Transverse colon (tissue), 4 donors: Measurements from ENCODE around the gene UBE2D2. TPM values are rescaled to one million over a fixed set of nuclear protein-coding genes. Genes with fewer than 3 reads are reported as not detected.
"Not testable (repeated sequence)": the region's sequence is repeated elsewhere in the genome, so short reads cannot be mapped to it uniquely, and the experiment has no call there.

ENCODE experiments used
- DNase-seq: peaks from one replicate; pipeline ENCODE4 v3.0.0-alpha.2; 2019
- H3K27ac ChIP-seq, 4 donors: fragments of 200-600 bp; sonication (generic); 2 replicates each; pipeline ENCODE4 v1.5.1; 2016 to 2018; ENCODE audit warnings: inconsistent platforms in 4 of 4
- H3K27me3 ChIP-seq: fragments of 200-600 bp; sonication (generic); 2 replicates; pipeline ENCODE4 v1.5.1; 2017; ENCODE audit warnings: inconsistent platforms
- H3K36me3 ChIP-seq, 4 donors: fragments of 200-600 bp; sonication (generic); 2 replicates each; pipeline ENCODE4 v1.5.1; 2017 to 2019; ENCODE audit warnings: inconsistent platforms in 4 of 4
- H3K4me1 ChIP-seq, 4 donors: fragments of 200-600 bp; sonication (generic); 2 replicates each; pipeline ENCODE4 v1.5.1; 2017 to 2020; ENCODE audit warnings: inconsistent platforms in 4 of 4
- H3K4me3 ChIP-seq, 4 donors: fragments of 200-600 bp; sonication (generic); 1 replicate in 1 of 4; 2 replicates in 3 of 4; pipeline versions ENCODE4 v1.5.1 to v1.6.1; 2017 to 2019; ENCODE audit warnings: inconsistent platforms in 4 of 4
- H3K9me3 ChIP-seq, 2 donors: fragments of 200-600 bp; sonication (generic); 2 replicates each; pipeline ENCODE4 v1.5.1; 2017 to 2019; ENCODE audit warnings: inconsistent platforms in 2 of 2
- EP300 ChIP-seq: sonication (generic); formaldehyde crosslinking; IDR thresholded peaks from one replicate; pipeline ENCODE4 v1.6.1; 2017; ENCODE audit warnings: antibody characterized with exemption, low read depth
- POLR2A ChIP-seq: fragments of 450-650 bp; IDR thresholded peaks from one replicate; pipeline ENCODE4 v1.6.1; 2016; ENCODE audit warnings: antibody characterized with exemption, mild to moderate bottlenecking, moderate library complexity
- POLR2AphosphoS5 ChIP-seq, 3 donors: sonication (generic); formaldehyde crosslinking; IDR thresholded peaks; one replicate each; pipeline ENCODE4 v1.6.1; 2016; ENCODE audit warnings: antibody characterized with exemption in 3 of 3
- WGBS, 2 donors: methylation state at CpG; one replicate each; pipeline ENCODE4 v1.1.5; 2018; ENCODE audit warnings: low coverage in 1 of 2; 5-methylcytosine and 5-hydroxymethylcytosine counted together
- in situ Hi-C, 4 donors: fragments of 200-750 bp; cut with MboI; loops; one replicate each; pipeline versions ENCODE4 v1.15.0 to v1.15.1; 2017; ENCODE audit warnings: low sequenced_read_pairs in 3 of 4, low pct_ligation_motif_present in 1 of 4, low pct_unique_long_range_greater_than_20kb in 1 of 4
- intact Hi-C: fragments of 100-400 bp; cut with DNase I; formaldehyde crosslinking; loops from one replicate; pipeline ENCODE4 v1.15.1; 2023; ENCODE audit warnings: low total_unique reads
- total RNA-seq, 4 donors: library from RNA; depleted of rRNA; stranded (reverse); fragments of >200 nt; gene quantifications; one replicate each; pipeline ENCODE4 v1.1.0, GENCODE V29; 2016
- TF ChIP-seq, protein P1 (sequence below), 5 experiments: fragments of 200-600 bp in 3 of 5; fragments of 450-650 bp in 2 of 5; sonication (generic) in 3 of 5; IDR thresholded peaks; 1 replicate in 2 of 5; 2 replicates in 3 of 5; pipeline ENCODE4 v1.5.1; 2016 to 2017; ENCODE audit warnings: antibody characterized with exemption in 5 of 5, inconsistent platforms in 3 of 5, mild to moderate bottlenecking in 2 of 5, moderate library complexity in 1 of 5

Gene UBE2D2
- total RNA-seq, 4 donors from 2014 or later, result 45.6 to 134 (median 80.8) TPM

DNA sequence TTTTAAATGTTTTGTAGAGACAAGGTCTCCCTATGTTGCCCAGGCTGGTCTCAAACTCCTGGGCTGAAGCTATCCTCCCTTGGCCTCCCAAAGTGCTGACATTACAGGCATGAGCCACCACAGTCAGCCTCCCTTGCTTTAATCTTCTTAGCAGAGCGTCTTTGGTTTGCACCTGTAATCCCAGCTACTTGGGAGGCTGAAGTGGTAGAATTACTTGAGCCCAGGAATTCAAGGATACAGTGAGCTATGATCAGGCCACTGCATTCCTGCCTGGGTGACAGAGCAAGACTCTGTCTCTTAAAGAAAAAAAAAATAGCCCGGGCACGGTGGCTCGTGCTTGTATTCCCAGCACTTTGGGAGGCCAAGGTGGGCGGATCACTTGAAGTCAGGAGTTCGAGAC lies 27.8 kb downstream of the UBE2D2 start:
- Histone ChIP-seq H3K36me3 (no peaks in the 10 kb centered on the region), H3K9me3 (no peaks in the 10 kb centered on the region), H3K27ac (no peak overlapping the region), H3K27me3 (no peaks in the 10 kb centered on the region), H3K4me3 (no peak overlapping the region), H3K4me1 (peaks cover 6 to 50% (median 13%) of the 10 kb centered on the region in 4 donors)
- TF ChIP-seq POLR2A (no peak), POLR2AphosphoS5 (IDR thresholded peaks at IDR 0.05) (no peak), EP300 (no peak)
- TF ChIP-seq, protein P1, sequence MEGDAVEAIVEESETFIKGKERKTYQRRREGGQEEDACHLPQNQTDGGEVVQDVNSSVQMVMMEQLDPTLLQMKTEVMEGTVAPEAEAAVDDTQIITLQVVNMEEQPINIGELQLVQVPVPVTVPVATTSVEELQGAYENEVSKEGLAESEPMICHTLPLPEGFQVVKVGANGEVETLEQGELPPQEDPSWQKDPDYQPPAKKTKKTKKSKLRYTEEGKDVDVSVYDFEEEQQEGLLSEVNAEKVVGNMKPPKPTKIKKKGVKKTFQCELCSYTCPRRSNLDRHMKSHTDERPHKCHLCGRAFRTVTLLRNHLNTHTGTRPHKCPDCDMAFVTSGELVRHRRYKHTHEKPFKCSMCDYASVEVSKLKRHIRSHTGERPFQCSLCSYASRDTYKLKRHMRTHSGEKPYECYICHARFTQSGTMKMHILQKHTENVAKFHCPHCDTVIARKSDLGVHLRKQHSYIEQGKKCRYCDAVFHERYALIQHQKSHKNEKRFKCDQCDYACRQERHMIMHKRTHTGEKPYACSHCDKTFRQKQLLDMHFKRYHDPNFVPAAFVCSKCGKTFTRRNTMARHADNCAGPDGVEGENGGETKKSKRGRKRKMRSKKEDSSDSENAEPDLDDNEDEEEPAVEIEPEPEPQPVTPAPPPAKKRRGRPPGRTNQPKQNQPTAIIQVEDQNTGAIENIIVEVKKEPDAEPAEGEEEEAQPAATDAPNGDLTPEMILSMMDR (IDR thresholded peaks at IDR 0.05), result no peak
- 88% methylated on average over 6 of the region's 6 CpGs; no CpG with 5 or more reads in 1 of the 2 donors for WGBS, 2 donors
- no peak for DNase-seq
- intact Hi-C loops, result no loop called here
- in situ Hi-C loops, result no loop called here

DNA sequence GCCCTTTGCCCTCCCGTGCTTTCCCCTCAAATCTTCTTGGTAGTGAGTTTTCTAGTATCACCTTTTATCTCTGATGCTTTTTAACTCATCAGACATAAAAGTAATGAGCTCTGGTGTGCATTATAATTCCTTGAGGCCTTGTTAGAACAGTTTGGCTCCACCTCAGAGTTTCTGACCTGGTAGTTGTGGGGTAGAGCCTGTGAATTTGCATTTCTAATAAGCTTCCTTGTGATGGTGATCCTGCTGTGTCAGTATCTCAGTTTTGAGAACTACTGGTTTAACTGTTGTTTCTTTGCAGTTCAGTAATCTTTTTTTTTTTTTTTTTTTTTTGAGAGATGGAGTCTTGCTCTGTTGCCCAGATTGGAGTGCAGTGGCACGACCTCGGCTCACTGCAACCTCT lies 31.1 kb downstream of the UBE2D2 start:
- intact Hi-C loops (no loop called here), in situ Hi-C loops (no loop called here)
- DNase-seq, result no peak
- Histone ChIP-seq H3K27ac (no peak overlapping the region), H3K27me3 (no peaks in the 10 kb centered on the region), H3K4me1 (peaks cover 6 to 58% (median 16%) of the 10 kb centered on the region in 4 donors), H3K4me3 (no peak overlapping the region), H3K9me3 (no peaks in the 10 kb centered on the region), H3K36me3 (no peaks in the 10 kb centered on the region)
- 80 to 84% methylated on average over 2 to 3 of the region's 3 CpGs for WGBS, 2 donors
- TF ChIP-seq EP300 (no peak), POLR2A (no peak), POLR2AphosphoS5 (IDR thresholded peaks at IDR 0.05) (no peak)
- TF ChIP-seq, protein P1 (IDR thresholded peaks at IDR 0.05), result no peak

DNA sequence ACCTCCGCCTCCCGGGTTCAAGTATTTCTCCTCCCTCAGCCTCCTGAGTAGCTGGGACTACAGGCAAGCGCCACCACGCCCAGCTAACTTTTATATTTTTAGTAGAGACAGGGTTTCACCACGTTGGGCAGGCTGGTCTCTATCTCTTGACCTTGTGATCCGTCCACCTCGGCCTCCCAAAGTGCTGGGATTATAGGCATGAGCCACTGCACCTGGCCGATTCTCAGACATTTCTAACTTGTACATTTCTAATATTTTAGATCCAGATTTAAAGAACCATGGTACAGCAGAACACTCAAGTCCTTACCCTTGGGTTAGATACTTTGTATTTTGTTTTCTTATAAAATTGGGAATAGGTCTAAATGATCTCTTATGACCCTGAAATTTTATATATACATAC lies 31.9 kb downstream of the UBE2D2 start:
- 68 to 78% methylated on average over 6 to 8 of the region's 8 CpGs for WGBS, 2 donors
- not testable (repeated sequence) for H3K27ac ChIP-seq

DNA sequence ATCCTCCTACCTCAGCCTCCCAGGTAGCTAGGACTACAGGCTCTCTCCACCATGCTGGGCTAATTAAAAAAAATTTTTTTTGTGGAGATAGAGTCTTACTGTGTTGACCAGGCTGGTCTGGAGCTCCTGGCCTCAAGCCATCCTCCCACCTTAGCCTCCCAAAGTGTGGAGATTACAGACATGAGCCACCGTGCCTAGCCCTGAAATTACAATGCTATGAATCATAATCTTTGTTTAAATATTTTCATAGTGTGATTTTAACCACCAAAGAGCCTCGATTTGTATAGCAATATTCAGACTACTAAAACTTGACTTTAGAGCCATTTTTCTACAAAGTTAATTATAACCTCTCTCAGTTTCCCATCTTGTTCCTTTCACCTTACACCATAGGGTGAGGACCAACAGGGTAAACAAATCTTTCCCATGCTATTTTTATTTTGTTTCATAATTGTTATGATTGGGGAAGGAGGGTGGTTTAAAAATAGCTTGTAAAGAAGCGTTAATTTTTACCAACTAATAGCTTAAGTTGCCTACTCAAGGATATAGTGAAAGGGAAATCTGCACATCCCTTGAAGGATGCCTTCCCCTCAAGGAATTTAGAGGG lies 32.7 kb downstream of the UBE2D2 start:
- H3K27me3 ChIP-seq, result no peaks in the 10 kb centered on the region
- WGBS, 2 donors, result 30 to 31% methylated on average over 3 of the region's 3 CpGs
- intact Hi-C loops (no loop called here), in situ Hi-C loops (no loop called here)
- no peaks in the 10 kb centered on the region for H3K9me3 ChIP-seq
- no peak for DNase-seq
- no peak overlapping the region for H3K4me3 ChIP-seq
- peaks cover 9 to 55% (median 16%) of the 10 kb centered on the region in 4 donors for H3K4me1 ChIP-seq
- no peak overlapping the region for H3K27ac ChIP-seq
- no peaks in the 10 kb centered on the region for H3K36me3 ChIP-seq
- TF ChIP-seq EP300, result no peak
- no peak for TF ChIP-seq POLR2AphosphoS5 (IDR thresholded peaks at IDR 0.05)
- no peak for TF ChIP-seq POLR2A
- TF ChIP-seq, protein P1 (IDR thresholded peaks at IDR 0.05), result no peak

More for the DNA sequence above, 31.9 kb downstream of the UBE2D2 start:
- peaks cover 9 to 62% (median 16%) of the 10 kb centered on the region in 4 donors for H3K4me1 ChIP-seq
- DNase-seq, intact Hi-C loops, H3K36me3 ChIP-seq, H3K27me3 ChIP-seq, H3K4me3 ChIP-seq, H3K9me3 ChIP-seq, in situ Hi-C loops: not testable (repeated sequence)

DNA sequence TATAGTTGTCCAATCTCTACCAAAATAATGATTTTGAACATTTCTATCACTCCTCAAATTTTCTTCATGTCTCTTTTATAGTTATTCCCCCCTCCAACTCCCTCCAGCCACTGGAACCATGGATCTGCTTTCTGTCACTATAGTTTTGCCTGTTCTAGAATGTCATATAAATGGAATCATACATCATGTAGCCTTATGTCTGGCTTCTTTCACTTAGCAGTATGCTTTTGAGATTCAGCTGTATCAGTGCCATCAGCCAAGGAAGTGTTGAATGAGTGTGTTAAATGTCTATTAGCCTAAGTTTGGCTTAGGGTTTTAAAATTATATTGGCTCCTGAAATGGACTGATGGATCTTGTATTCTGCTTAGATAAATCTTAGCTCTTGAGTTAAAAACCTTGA lies 36.0 kb downstream of the UBE2D2 start:
- H3K4me3 ChIP-seq, result no peak overlapping the region
- H3K27ac ChIP-seq, result peak overlapping the region in 1 of 4 donors; percentile 2
- intact Hi-C loops, result no loop called here
- H3K27me3 ChIP-seq, result no peaks in the 10 kb centered on the region
- TF ChIP-seq, protein P1 (IDR thresholded peaks at IDR 0.05), result no peak
- TF ChIP-seq EP300, result no peak
- TF ChIP-seq POLR2AphosphoS5 (IDR thresholded peaks at IDR 0.05), result peak; percentile 75 to 86 (median 76)
- no peak for TF ChIP-seq POLR2A
- in situ Hi-C loops, result no loop called here
- DNase-seq, result no peak
- peaks cover 0 to 17% (median 8%) of the 10 kb centered on the region in 4 donors for H3K36me3 ChIP-seq
- H3K4me1 ChIP-seq, result peaks cover 6 to 24% (median 8%) of the 10 kb centered on the region in 4 donors
- H3K9me3 ChIP-seq, result no peaks in the 10 kb centered on the region

DNA sequence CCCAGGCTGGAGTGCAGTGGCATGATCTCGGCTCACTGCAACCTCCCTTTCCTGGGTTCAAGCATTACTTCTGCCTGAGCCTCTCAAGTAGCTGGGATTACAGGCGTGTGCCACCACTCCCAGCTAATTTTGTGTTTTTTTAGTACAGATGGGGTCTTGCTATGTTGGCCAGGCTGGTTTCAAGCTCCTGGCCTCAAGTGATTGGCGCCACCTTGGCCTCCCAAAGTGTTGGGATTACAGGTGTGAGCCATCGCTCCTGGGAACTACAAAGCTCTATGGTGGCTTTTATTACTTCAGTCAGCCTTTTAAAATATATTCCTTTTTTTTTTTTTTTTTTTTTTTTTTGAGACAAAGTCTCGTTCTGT lies 37.4 kb downstream of the UBE2D2 start:
- intact Hi-C loops, H3K27me3 ChIP-seq, H3K27ac ChIP-seq, H3K4me3 ChIP-seq, in situ Hi-C loops, H3K9me3 ChIP-seq, DNase-seq: not testable (repeated sequence)
- Histone ChIP-seq H3K4me1 (peaks cover 5 to 16% (median 6%) of the 10 kb centered on the region in 4 donors), H3K36me3 (peaks cover 0 to 26% (median 12%) of the 10 kb centered on the region in 4 donors)
- WGBS, 2 donors, result 95 to 96% methylated on average over 4 to 5 of the region's 5 CpGs
